ENCODE data around the gene ACTR5.
"Not testable (repeated sequence)": the region's sequence is repeated elsewhere in the genome, so short reads cannot be mapped to it uniquely, and the experiment has no call there.

ACTR5 gene

GRCh38 chr20:38769376-38770295, 21.4 kb downstream of the ACTR5 start:
- no peak for DNase-seq

- no peak for DNase-seq
These were observed 22.3 kb downstream of the ACTR5 start for GRCh38 chr20:38770546-38770945.

- no peak for DNase-seq
These were observed 22.7 kb downstream of the ACTR5 start for GRCh38 chr20:38770970-38771369.

GRCh38 chr20:38771621-38772020, 23.4 kb downstream of the ACTR5 start:
- DNase-seq = no peak

GRCh38 chr20:38774167-38774566, 25.9 kb downstream of the ACTR5 start:
- no peak for DNase-seq

GRCh38 chr20:38776363-38776762, 28.1 kb downstream of the ACTR5 start:
- DNase-seq = no peak

GRCh38 chr20:38779247-38780097, 31.2 kb downstream of the ACTR5 start:
- DNase-seq = no peak

GRCh38 chr20:38782275-38782674, 34.0 kb downstream of the ACTR5 start:
- no peak for DNase-seq

GRCh38 chr20:38787870-38788269, 39.6 kb downstream of the ACTR5 start:
- DNase-seq = no peak

GRCh38 chr20:38789503-38790199, 41.4 kb downstream of the ACTR5 start:
- DNase-seq = no peak

GRCh38 chr20:38790200-38791053, 42.2 kb downstream of the ACTR5 start:
- DNase-seq = peak; percentile 19 to 47

- no peak for DNase-seq
These were observed 43.0 kb downstream of the ACTR5 start for GRCh38 chr20:38791291-38791690.

GRCh38 chr20:38791940-38792339, 43.7 kb downstream of the ACTR5 start:
- no peak for DNase-seq

- not testable (repeated sequence) for DNase-seq
These were observed 45.8 kb downstream of the ACTR5 start for GRCh38 chr20:38794057-38794456.

GRCh38 chr20:38798266-38798665, 50.0 kb downstream of the ACTR5 start:
- no peak for DNase-seq

GRCh38 chr20:38799203-38799602, 50.9 kb downstream of the ACTR5 start:
- peak; percentile 44 to 47 for DNase-seq

- DNase-seq = no peak
These were observed 52.6 kb downstream of the ACTR5 start for GRCh38 chr20:38800882-38801281.

- DNase-seq = no peak
These were observed 56.0 kb downstream of the ACTR5 start for GRCh38 chr20:38804221-38804620.

GRCh38 chr20:38804682-38805501, 56.6 kb downstream of the ACTR5 start:
- DNase-seq = peak in 1 of 2 experiments; percentile 3

- DNase-seq = no peak
These were observed 57.3 kb downstream of the ACTR5 start, which contains the start of gene PPP1R16B for GRCh38 chr20:38805502-38805957. PPP1R16B (plus strand) TSS chr20:38805697; CDS start chr20:38835926, 30,229 bp downstream.

Data from AML-193 (cell line).